Measurements from ENCODE around the gene MISP.

- no peak for TF ChIP-seq CTCF (IDR thresholded peaks at IDR 0.05)
- no peak for TF ChIP-seq POLR2A (IDR thresholded peaks at IDR 0.05)
- TF ChIP-seq EP300 (IDR thresholded peaks at IDR 0.05; ENCODE audit: low read depth): no peak
These were observed 47.1 kb upstream of the MISP start for GRCh38 chr19:703651-704446.

All from transverse colon (tissue), 3 donors.